ENCODE results near the gene P2RX1.
"Not testable (repeated sequence)": the region's sequence is repeated elsewhere in the genome, so short reads cannot be mapped to it uniquely, and the experiment has no call there.

P2RX1 gene

GRCh38 chr17:3867106-3867505 is 49.2 kb downstream of the P2RX1 start:
- Mint-ChIP-seq H3K27ac (no peak overlapping the region), H3K36me3 (peaks cover 1% of the 10 kb centered on the region), H3K27me3 (no peaks in the 10 kb centered on the region), H3K4me1 (peaks cover 6% of the 10 kb centered on the region), H3K9me3 (no peaks in the 10 kb centered on the region), H3K4me3 (no peak overlapping the region)
- CTCF ChIA-PET = interaction anchor here (1.0 kb wide), 1 partner anchor 208 kb away, joined by 3 read pairs; no protein-coding TSS in a partner anchor
- no peak for DNase-seq

- Mint-ChIP-seq H3K27ac (no peak overlapping the region), H3K36me3 (peaks cover 1% of the 10 kb centered on the region), H3K27me3 (no peaks in the 10 kb centered on the region), H3K4me1 (peaks cover 6% of the 10 kb centered on the region), H3K9me3 (no peaks in the 10 kb centered on the region), H3K4me3 (no peak overlapping the region)
- CTCF ChIA-PET = interaction anchor here (1.0 kb wide), 1 partner anchor 209 kb away, joined by 3 read pairs; no protein-coding TSS in a partner anchor
- DNase-seq = no peak
These were observed 50.0 kb downstream of the P2RX1 start for GRCh38 chr17:3866276-3866675.

GRCh38 chr17:3865176-3865575 is 51.1 kb downstream of the P2RX1 start:
- no peak overlapping the region for H3K4me3 Mint-ChIP-seq
- H3K27me3 Mint-ChIP-seq = no peaks in the 10 kb centered on the region
- no peak overlapping the region for H3K27ac Mint-ChIP-seq
- no peaks in the 10 kb centered on the region for H3K36me3 Mint-ChIP-seq
- DNase-seq = no peak
- no peaks in the 10 kb centered on the region for H3K9me3 Mint-ChIP-seq
- no peaks in the 10 kb centered on the region for H3K4me1 Mint-ChIP-seq
- CTCF ChIA-PET = interaction anchor here (0.9 to 2.5 kb wide), 5 partner anchors 19 to 208 kb away, joined by 3 to 11 read pairs (median 4); partner anchors contain the start of gene NCBP3

GRCh38 chr17:3864534-3864933 is 51.7 kb downstream of the P2RX1 start:
- H3K4me1 Mint-ChIP-seq = no peaks in the 10 kb centered on the region
- no peaks in the 10 kb centered on the region for H3K27me3 Mint-ChIP-seq
- no peak overlapping the region for H3K27ac Mint-ChIP-seq
- no peak overlapping the region for H3K4me3 Mint-ChIP-seq
- no peak for DNase-seq
- no peaks in the 10 kb centered on the region for H3K36me3 Mint-ChIP-seq
- CTCF ChIA-PET = interaction anchor here (0.9 to 2.5 kb wide), 5 partner anchors 13 to 208 kb away, joined by 3 to 11 read pairs (median 5); partner anchors contain the start of gene NCBP3
- H3K9me3 Mint-ChIP-seq = no peaks in the 10 kb centered on the region

- H3K36me3 Mint-ChIP-seq = no peaks in the 10 kb centered on the region
These were observed 54.2 kb downstream of the P2RX1 start for GRCh38 chr17:3861761-3862681.

GRCh38 chr17:3860939-3861700 is 55.1 kb downstream of the P2RX1 start:
- DNase-seq = no peak
- Mint-ChIP-seq H3K36me3 (no peaks in the 10 kb centered on the region), H3K4me3 (no peak overlapping the region), H3K27ac (no peak overlapping the region), H3K27me3 (no peaks in the 10 kb centered on the region), H3K9me3 (no peaks in the 10 kb centered on the region), H3K4me1 (no peaks in the 10 kb centered on the region)
- CTCF ChIA-PET = interaction anchor here (0.8 to 2.5 kb wide), 4 partner anchors 15 to 123 kb away, joined by 3 to 7 read pairs (median 4); partner anchors contain the start of genes NCBP3 and P2RX1

More at GRCh38 chr17:3861761-3862681, 54.2 kb downstream of the P2RX1 start:
- H3K27me3 Mint-ChIP-seq = no peaks in the 10 kb centered on the region
- no peaks in the 10 kb centered on the region for H3K4me1 Mint-ChIP-seq
- DNase-seq = no peak
- peak overlapping the region; percentile 62 for H3K27ac Mint-ChIP-seq
- CTCF ChIA-PET = interaction anchor here (0.8 to 1.3 kb wide), 3 partner anchors 17 to 124 kb away, joined by 3 read pairs; no protein-coding TSS in a partner anchor
- H3K4me3 Mint-ChIP-seq = no peak overlapping the region
- no peaks in the 10 kb centered on the region for H3K9me3 Mint-ChIP-seq

- no peaks in the 10 kb centered on the region for H3K36me3 Mint-ChIP-seq
These were observed 56.3 kb downstream of the P2RX1 start for GRCh38 chr17:3859940-3860339.

GRCh38 chr17:3857261-3858105 is 58.8 kb downstream of the P2RX1 start:
- Mint-ChIP-seq H3K9me3 (no peaks in the 10 kb centered on the region), H3K27me3 (peaks cover 4% of the 10 kb centered on the region), H3K36me3 (no peaks in the 10 kb centered on the region), H3K4me3 (no peak overlapping the region), H3K27ac (no peak overlapping the region), H3K4me1 (no peaks in the 10 kb centered on the region)
- CTCF ChIA-PET = interaction anchor here (1.4 to 2.4 kb wide), 2 partner anchors 11 to 119 kb away, joined by 4 to 6 read pairs; partner anchors contain the start of gene NCBP3
- DNase-seq = no peak

More at GRCh38 chr17:3859940-3860339, 56.3 kb downstream of the P2RX1 start:
- Mint-ChIP-seq H3K9me3 (no peaks in the 10 kb centered on the region), H3K27me3 (no peaks in the 10 kb centered on the region), H3K4me3 (no peak overlapping the region), H3K4me1 (no peaks in the 10 kb centered on the region), H3K27ac (no peak overlapping the region)
- DNase-seq = no peak
- CTCF ChIA-PET = interaction anchor here (1.0 to 2.5 kb wide), 3 partner anchors 14 to 54 kb away, joined by 3 to 7 read pairs (median 4); partner anchors contain the start of gene NCBP3

GRCh38 chr17:3854204-3854603 is 62.1 kb downstream of the P2RX1 start:
- H3K27ac Mint-ChIP-seq, H3K36me3 Mint-ChIP-seq, H3K9me3 Mint-ChIP-seq, DNase-seq, CTCF ChIA-PET, H3K4me1 Mint-ChIP-seq, H3K4me3 Mint-ChIP-seq: not testable (repeated sequence)
- peaks cover 31% of the 10 kb centered on the region for H3K27me3 Mint-ChIP-seq

GRCh38 chr17:3852561-3852960 is 63.7 kb downstream of the P2RX1 start:
- Mint-ChIP-seq H3K27ac (no peak overlapping the region), H3K4me1 (no peaks in the 10 kb centered on the region), H3K27me3 (peaks cover 44% of the 10 kb centered on the region), H3K4me3 (no peak overlapping the region), H3K36me3 (no peaks in the 10 kb centered on the region), H3K9me3 (no peaks in the 10 kb centered on the region)
- CTCF ChIA-PET = no interaction called here
- no peak for DNase-seq

GRCh38 chr17:3851461-3852100 is 64.7 kb downstream of the P2RX1 start:
- H3K4me3 Mint-ChIP-seq = no peak overlapping the region
- CTCF ChIA-PET = interaction anchor here (0.9 kb wide), 1 partner anchor 569 kb away, joined by 3 read pairs; no protein-coding TSS in a partner anchor
- peak; percentile 11 for DNase-seq
- H3K27ac Mint-ChIP-seq = peak overlapping the region; percentile 77
- peaks cover 51% of the 10 kb centered on the region for H3K27me3 Mint-ChIP-seq
- H3K36me3 Mint-ChIP-seq = no peaks in the 10 kb centered on the region
- H3K4me1 Mint-ChIP-seq = peaks cover 4% of the 10 kb centered on the region
- no peaks in the 10 kb centered on the region for H3K9me3 Mint-ChIP-seq

- CTCF ChIA-PET = interaction anchor here (7.7 kb wide), 1 partner anchor 113 kb away, joined by 114 read pairs; no protein-coding TSS in a partner anchor
- peaks cover 54% of the 10 kb centered on the region for H3K27me3 Mint-ChIP-seq
- peaks cover 10% of the 10 kb centered on the region for H3K36me3 Mint-ChIP-seq
These were observed 67.9 kb downstream of the P2RX1 start for GRCh38 chr17:3848229-3848835.

More at GRCh38 chr17:3848229-3848835, 67.9 kb downstream of the P2RX1 start:
- Mint-ChIP-seq H3K27ac (no peak overlapping the region), H3K4me3 (no peak overlapping the region), H3K9me3 (no peaks in the 10 kb centered on the region), H3K4me1 (peaks cover 26% of the 10 kb centered on the region)
- DNase-seq = peak; percentile 20
